ENCODE measurements around the gene GRB14.

GRCh38 chr2:164620457-164620856 lies 825 bp downstream of the GRB14 start:
- TF ChIP-seq, protein P1, sequence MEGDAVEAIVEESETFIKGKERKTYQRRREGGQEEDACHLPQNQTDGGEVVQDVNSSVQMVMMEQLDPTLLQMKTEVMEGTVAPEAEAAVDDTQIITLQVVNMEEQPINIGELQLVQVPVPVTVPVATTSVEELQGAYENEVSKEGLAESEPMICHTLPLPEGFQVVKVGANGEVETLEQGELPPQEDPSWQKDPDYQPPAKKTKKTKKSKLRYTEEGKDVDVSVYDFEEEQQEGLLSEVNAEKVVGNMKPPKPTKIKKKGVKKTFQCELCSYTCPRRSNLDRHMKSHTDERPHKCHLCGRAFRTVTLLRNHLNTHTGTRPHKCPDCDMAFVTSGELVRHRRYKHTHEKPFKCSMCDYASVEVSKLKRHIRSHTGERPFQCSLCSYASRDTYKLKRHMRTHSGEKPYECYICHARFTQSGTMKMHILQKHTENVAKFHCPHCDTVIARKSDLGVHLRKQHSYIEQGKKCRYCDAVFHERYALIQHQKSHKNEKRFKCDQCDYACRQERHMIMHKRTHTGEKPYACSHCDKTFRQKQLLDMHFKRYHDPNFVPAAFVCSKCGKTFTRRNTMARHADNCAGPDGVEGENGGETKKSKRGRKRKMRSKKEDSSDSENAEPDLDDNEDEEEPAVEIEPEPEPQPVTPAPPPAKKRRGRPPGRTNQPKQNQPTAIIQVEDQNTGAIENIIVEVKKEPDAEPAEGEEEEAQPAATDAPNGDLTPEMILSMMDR (IDR thresholded peaks at IDR 0.05 in 4 of 5, conservative IDR thresholded peaks at IDR 0.05 in 1 of 5) = no peak
- TF ChIP-seq POLR2A (IDR thresholded peaks at IDR 0.05) = no peak
